Loucy (cell line): ENCODE data around the gene CADM1.

Experiments
- H2AFZ ChIP-seq: fragments of 200-600 bp; sonication (generic); 2 replicates; pipeline ENCODE4 v1.6.0; 2016; ENCODE audit warnings: antibody characterized with exemption, mild to moderate bottlenecking, low read length, moderate library complexity
- H3F3A ChIP-seq: fragments of 200-600 bp; 2 replicates; pipeline ENCODE4 v1.6.0; 2016; ENCODE audit warnings: antibody characterized with exemption, low read depth, mild to moderate bottlenecking
- H3K27me3 ChIP-seq: fragments of 200-600 bp; sonication (generic); 2 replicates; pipeline ENCODE4 v1.6.1; 2014; ENCODE audit warnings: low read length, mild to moderate bottlenecking; ENCODE audit not compliant: insufficient read depth, poor library complexity, severe bottlenecking
- H3K36me3 ChIP-seq: fragments of 200-600 bp; sonication (generic); 2 replicates; pipeline ENCODE4 v1.6.1; 2016; ENCODE audit warnings: low read length; ENCODE audit not compliant: insufficient read depth
- H3K4me1 ChIP-seq: fragments of 200-600 bp; sonication (generic); 2 replicates; pipeline ENCODE4 v1.5.1; 2014; ENCODE audit warnings: low read length, mild to moderate bottlenecking; ENCODE audit not compliant: insufficient read depth, poor library complexity, severe bottlenecking
- H3K4me2 ChIP-seq: fragments of 200-600 bp; sonication (generic); 2 replicates; pipeline ENCODE4 v1.6.0; 2014; ENCODE audit warnings: antibody characterized with exemption, low read length, low read depth, mild to moderate bottlenecking; ENCODE audit not compliant: poor library complexity, severe bottlenecking
- H3K4me3 ChIP-seq: fragments of 200-600 bp; sonication (generic); 2 replicates; pipeline ENCODE4 v1.5.1; 2014; ENCODE audit warnings: low read length, mild to moderate bottlenecking, mixed read lengths; ENCODE audit not compliant: poor library complexity, severe bottlenecking
- H3K79me2 ChIP-seq: fragments of 200-600 bp; sonication (generic); 2 replicates; pipeline ENCODE4 v1.6.1; 2014; ENCODE audit warnings: low read length; ENCODE audit not compliant: insufficient read depth
- H3K9ac ChIP-seq: fragments of 200-600 bp; sonication (generic); 2 replicates; pipeline ENCODE4 v1.6.0; 2014; ENCODE audit warnings: mild to moderate bottlenecking, low read depth, low read length, moderate library complexity; ENCODE audit not compliant: poor library complexity, severe bottlenecking
- H3K9me2 ChIP-seq: fragments of 200-600 bp; sonication (generic); replicated peaks from 2 replicates; pipeline ENCODE4 v1.6.1; 2016; ENCODE audit warnings: low read depth, low read length, mixed read lengths
- H3K9me3 ChIP-seq: fragments of 200-600 bp; sonication (generic); 2 replicates; pipeline ENCODE4 v1.6.1; 2014; ENCODE audit warnings: mild to moderate bottlenecking, antibody characterized with exemption, low read length, low read depth; ENCODE audit not compliant: insufficient read depth
- H4K20me1 ChIP-seq: fragments of 200-600 bp; sonication (generic); 2 replicates; pipeline ENCODE4 v1.6.0; 2014; ENCODE audit warnings: antibody characterized with exemption, low read length, mild to moderate bottlenecking; ENCODE audit not compliant: insufficient read depth, poor library complexity, severe bottlenecking
- EZH2phosphoT487 ChIP-seq: fragments of 200-600 bp; IDR thresholded peaks from 2 replicates; pipeline ENCODE4 v1.6.1; 2018; ENCODE audit warnings: antibody characterized with exemption, mild to moderate bottlenecking, moderate library complexity, borderline replicate concordance
- TF ChIP-seq, protein P1 (sequence below): fragments of 200-600 bp; sonication (generic); conservative IDR thresholded peaks from 2 replicates; pipeline ENCODE4 v1.5.1; 2014; ENCODE audit warnings: mild to moderate bottlenecking, antibody characterized with exemption, low read length

The CADM1 gene

DNA sequence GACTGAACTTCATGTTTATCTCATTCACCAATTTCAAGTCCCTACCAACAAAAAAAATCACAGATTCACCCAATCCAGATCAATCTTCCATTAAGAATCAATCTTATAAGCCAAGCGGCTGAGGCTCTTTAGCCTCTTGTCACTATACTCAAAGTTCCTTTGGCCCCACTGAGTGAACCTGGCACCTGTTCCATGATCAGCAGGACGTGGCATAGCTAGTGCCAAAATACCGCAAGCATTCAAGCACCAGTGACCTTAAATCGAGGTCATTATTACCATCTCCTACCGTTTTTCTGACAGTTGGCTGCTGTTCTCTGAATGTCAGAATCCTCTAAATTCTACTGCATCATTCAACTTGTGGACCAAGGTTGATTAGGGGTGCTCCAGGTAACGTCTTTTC is 141.2 kb downstream of the CADM1 start:
- Histone ChIP-seq H3K79me2 (no peaks in the 10 kb centered on the region), H3K4me1 (no peaks in the 10 kb centered on the region), H3K4me2 (no peak overlapping the region), H3K9me3 (no peaks in the 10 kb centered on the region), H2AFZ (no peak overlapping the region), H3K9ac (no peak overlapping the region), H3K27me3 (no peaks in the 10 kb centered on the region), H3F3A (no peaks in the 10 kb centered on the region), H3K4me3 (no peak overlapping the region), H3K36me3 (no peaks in the 10 kb centered on the region), H4K20me1 (no peaks in the 10 kb centered on the region), H3K9me2 (no peaks in the 10 kb centered on the region)
- TF ChIP-seq, protein P1, sequence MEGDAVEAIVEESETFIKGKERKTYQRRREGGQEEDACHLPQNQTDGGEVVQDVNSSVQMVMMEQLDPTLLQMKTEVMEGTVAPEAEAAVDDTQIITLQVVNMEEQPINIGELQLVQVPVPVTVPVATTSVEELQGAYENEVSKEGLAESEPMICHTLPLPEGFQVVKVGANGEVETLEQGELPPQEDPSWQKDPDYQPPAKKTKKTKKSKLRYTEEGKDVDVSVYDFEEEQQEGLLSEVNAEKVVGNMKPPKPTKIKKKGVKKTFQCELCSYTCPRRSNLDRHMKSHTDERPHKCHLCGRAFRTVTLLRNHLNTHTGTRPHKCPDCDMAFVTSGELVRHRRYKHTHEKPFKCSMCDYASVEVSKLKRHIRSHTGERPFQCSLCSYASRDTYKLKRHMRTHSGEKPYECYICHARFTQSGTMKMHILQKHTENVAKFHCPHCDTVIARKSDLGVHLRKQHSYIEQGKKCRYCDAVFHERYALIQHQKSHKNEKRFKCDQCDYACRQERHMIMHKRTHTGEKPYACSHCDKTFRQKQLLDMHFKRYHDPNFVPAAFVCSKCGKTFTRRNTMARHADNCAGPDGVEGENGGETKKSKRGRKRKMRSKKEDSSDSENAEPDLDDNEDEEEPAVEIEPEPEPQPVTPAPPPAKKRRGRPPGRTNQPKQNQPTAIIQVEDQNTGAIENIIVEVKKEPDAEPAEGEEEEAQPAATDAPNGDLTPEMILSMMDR = no peak
- TF ChIP-seq EZH2phosphoT487 = no peak

DNA sequence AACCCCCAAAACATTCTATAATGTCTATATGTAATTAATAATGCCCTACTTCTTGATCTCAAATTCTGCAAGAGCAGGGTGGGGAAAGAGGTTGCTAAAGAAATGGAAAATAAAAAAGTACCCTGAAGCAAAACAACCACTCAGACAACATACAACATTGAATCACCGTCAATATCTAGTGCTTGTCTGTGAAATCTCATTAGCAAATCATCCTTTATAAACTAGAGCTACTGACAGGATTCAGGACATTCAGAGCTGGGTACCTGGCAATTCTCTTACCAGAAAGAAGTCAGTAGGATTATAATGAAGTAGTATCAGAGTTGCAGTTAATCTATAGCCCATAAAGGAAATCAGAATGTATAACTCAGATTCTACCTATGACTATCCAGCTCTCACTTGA is 143.2 kb downstream of the CADM1 start:
- Histone ChIP-seq H3K9me3 (no peaks in the 10 kb centered on the region), H3K4me2 (no peak overlapping the region), H3K36me3 (no peaks in the 10 kb centered on the region), H3K79me2 (no peaks in the 10 kb centered on the region), H3K9me2 (no peaks in the 10 kb centered on the region), H3F3A (no peaks in the 10 kb centered on the region), H2AFZ (no peak overlapping the region), H4K20me1 (no peaks in the 10 kb centered on the region), H3K4me3 (no peak overlapping the region), H3K4me1 (no peaks in the 10 kb centered on the region), H3K9ac (no peak overlapping the region), H3K27me3 (no peaks in the 10 kb centered on the region)
- TF ChIP-seq EZH2phosphoT487 = no peak
- TF ChIP-seq, protein P1 = no peak

DNA sequence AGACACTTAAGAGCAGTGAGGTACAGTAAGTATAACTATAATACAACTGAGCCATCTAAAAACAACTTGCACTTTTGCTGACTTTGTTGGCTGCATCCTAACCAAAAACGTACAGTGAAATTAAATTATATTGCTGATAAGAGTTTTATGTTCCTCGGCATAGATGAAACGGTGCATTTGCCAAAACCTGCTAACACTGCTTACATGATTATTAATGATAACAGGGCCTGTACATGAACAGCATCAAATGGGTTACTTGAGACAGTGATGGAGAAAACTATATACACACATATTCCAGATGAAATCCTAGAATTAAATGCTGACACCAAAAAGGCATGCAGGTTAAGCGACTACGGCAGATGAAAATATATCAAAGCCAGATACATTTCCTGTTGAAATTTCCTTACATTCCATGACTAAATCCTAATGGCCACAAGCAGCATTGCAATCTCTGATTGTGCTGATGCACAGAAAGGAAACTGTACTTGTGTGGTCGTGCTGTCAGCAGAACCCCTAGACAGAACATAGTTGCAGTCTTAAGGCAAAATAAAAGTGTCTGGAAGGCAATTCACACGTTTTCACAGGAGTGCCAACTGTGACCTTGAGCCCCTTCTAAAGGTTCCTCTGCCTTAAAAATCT is 143.9 kb downstream of the CADM1 start:
- Histone ChIP-seq H3K4me1 (no peaks in the 10 kb centered on the region), H3K9me3 (no peaks in the 10 kb centered on the region), H3K36me3 (no peaks in the 10 kb centered on the region), H3K27me3 (no peaks in the 10 kb centered on the region), H3F3A (no peaks in the 10 kb centered on the region), H3K79me2 (no peaks in the 10 kb centered on the region), H4K20me1 (no peaks in the 10 kb centered on the region), H3K9ac (no peak overlapping the region), H3K4me2 (no peak overlapping the region), H2AFZ (no peak overlapping the region), H3K9me2 (no peaks in the 10 kb centered on the region), H3K4me3 (no peak overlapping the region)
- TF ChIP-seq EZH2phosphoT487 = no peak
- TF ChIP-seq, protein P1 = no peak
